Left kidney (tissue), 2 donors: ENCODE data around the gene CPNE4. TPM values are rescaled to one million over a fixed set of nuclear protein-coding genes. Genes with fewer than 3 reads are reported as not detected.

ENCODE experiments used
- DNase-seq: peaks from one replicate; pipeline ENCODE4 v3.0.0-alpha.2; 2013
- polyA plus RNA-seq: library from polyadenylated mRNA; unstranded; fragments of 120-200 nt; gene quantifications from one replicate; pipeline ENCODE4 v1.2.1, GENCODE V29; 2013; ENCODE audit not compliant: insufficient read length

The CPNE4 gene
- polyA plus RNA-seq, 1 donor = 0.68 TPM

DNA sequence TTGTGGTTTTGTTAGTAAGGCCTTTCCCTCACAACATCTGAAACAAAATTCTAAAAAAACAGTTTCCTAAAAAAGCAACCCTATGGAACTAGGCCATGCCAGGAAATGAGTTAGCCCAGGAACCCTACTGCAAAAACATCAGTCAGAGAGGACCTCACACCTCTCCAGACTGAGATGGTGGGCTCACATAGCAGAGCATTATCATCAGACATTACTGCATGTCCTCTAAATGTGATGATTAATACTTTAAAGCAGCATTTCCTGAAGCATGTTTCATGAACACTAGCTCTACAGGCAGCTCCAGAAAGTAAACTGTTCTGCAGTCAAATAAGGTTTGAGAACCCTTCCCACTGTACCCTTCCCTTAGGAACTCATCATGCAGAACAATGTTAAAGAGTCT, 299.7 kb downstream of the CPNE4 start:
- no peak for DNase-seq

DNA sequence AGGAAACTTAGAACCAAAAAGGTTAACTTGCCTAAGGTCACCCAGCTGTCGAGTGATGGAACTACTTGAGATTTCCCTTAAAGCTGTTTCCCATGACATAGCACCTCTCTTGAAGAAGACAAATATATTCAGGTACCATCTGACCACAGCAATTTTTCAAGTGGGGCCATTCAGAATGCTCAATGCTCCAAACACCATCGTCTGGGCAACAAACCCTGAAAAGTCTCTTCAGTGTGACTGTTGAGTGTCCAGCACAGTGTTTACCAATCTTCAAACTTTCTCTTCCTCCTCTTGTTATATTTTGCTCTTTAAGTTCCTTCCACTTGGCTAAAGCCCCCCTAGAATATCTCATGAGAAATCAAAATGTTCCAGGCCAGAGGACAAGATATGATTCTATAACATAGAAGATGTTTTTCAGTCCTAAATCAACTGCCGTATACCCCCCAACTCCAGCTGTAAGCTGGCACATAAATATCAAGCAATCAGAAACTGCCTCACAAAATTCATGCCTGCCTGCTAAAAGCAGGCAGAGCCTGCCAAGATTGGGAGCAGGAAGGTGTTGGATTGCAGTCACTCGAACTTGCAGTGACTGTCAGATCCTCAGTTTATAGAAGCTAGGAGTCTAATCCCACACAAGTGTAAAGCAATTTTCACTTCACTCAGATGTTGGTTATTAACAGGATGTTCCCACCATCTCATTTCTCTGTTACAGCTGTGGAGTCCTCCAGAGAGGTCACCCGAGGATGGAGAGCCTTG, 301.6 kb downstream of the CPNE4 start:
- DNase-seq = no peak

DNA sequence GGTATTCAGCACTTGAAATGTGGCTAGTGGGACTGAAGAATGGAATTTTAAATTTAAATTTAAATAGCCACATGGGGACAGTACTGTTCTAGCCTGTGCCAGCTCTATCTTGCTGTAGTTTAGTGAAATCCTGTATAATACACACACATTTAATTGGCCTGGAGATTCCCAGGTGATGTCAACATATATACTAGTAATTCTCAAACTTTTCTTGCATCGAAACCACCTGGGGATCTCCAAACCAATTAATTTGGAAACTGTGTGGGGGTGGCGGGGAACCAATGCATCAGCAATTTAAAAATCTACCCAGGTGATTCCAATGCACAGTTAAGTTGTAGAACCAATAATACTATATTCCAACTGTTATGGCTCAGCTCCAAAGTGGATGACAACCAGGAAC, 303.1 kb downstream of the CPNE4 start:
- DNase-seq = no peak

- DNase-seq = no peak
Measured at GRCh38 chr3:131730581-131730980, 304.2 kb downstream of the CPNE4 start.

GRCh38 chr3:131729643-131730017, 305.2 kb downstream of the CPNE4 start:
- DNase-seq = no peak

GRCh38 chr3:131728898-131729642, 305.7 kb downstream of the CPNE4 start:
- no peak for DNase-seq

- no peak for DNase-seq
Measured at GRCh38 chr3:131725414-131725813, 309.4 kb downstream of the CPNE4 start.

DNA sequence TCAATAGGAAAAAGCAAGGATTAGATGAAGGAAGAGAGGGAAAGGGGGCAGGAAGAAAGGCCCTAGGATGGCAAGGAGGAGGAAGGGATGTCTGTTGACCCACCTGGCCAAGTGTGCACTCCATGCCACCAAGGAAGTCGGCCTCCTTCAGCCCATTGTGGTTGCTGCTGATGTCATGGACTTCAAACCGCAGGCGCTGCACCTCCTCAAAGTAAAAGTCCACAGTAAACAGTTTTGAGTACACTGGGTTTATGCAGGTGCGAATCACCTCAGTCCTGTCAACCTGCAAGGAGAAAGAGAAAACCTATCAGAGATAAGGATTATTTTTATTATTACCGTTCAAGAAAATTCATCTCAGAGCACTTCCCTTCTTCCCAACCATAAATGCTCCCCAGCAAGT, 311.5 kb downstream of the CPNE4 start:
- DNase-seq = no peak

GRCh38 chr3:131717493-131717892, 317.3 kb downstream of the CPNE4 start:
- DNase-seq = no peak

DNA sequence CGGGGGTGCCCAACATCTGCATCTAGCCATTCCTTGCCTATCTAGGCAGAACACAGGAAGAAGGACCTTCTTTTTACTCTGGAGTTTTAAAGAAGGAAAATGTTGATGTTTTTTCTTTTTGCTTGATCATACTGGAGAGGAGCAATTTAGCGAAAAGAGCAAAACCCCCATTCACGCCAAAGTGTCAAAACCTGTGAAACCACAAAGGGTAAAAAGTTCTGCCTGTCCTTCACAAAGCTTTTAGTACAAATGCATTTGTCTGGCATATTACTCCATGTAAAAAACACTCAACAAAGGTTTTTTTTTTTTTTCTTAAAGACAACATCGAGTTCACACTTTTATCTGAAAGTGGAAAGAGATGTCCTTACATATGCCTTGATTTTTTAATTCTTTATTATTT, 317.9 kb downstream of the CPNE4 start:
- no peak for DNase-seq

DNA sequence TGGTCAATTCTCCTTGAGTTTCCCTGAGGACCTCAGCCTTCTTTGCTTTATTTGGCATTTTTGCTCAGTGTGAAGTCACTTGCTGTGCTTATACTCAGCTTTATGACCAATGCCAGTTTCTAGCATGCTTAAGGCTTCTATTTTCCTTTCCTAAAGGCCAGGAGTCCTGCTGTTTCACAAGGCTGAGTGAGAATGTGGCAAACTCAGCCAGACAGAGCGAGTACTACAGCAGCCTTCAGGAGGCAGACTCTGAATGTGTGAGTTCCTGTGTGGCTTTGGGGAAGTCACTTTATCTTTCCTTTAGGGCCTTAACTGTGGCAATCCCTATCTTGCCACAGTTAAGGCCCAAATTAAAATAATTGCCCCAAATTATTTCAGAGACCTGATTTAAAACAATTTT, 318.8 kb downstream of the CPNE4 start:
- DNase-seq = no peak

DNA sequence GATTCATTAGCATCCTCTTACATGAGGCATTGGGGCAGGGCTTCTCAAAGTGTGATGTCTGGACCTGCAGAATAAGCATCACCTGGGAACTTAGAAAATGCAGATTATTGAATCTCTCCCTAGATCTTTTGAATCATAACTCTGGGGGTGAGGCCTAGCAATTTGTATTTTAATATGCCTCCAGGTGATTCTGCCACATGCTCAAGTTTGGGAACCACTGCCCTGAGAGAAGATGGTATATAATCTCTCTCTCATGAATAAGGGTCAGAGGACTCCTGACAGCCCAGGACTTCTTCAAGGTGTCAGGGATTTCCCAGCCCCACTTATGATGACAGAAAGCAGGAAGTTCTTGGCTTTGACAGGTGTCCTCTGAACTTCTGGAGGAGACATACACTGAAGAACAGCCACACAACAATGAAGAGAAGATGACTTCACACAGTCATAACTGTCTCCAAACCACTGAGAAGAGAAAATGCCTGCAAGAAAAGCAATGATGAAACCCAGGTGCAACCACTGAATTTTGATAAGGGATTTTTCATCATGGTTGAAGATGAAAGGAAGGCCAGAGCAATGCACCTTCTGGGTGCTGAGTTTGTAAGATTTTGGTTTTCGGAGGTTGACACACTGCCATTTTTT, 320.1 kb downstream of the CPNE4 start:
- no peak for DNase-seq

DNA sequence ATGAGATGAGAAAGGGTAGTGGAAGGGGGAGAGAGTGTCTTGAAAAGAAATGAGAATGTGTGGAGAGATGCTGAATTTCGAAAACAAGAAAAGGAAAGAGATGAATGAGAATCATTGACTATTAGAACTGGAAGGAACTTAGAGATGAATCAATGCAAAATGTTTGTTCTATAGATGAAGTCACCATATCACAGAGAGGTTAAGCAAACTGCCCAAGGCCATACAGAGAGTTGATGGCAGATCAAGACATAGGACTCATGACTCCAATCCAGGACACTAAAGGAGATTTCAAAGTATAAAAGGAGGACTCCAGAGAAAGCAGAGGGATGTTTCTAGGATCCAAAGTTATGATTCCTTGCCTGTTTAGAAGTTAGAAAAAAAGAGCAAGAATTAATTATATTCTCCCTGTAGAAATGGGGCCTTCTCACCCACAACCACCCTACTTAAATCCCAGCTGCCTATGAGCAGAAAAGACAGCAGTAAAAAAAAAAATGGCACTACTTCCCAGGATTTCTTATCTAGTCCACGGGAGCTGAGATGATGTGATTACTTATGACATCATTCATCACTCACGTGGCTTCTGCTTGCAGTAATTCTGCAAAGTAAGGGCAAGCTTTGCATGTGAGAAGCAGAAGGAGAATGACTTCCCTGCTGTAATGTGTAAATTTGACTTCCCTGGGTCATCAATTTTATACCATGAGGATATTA, 321.2 kb downstream of the CPNE4 start:
- no peak for DNase-seq

- DNase-seq = no peak
Measured at GRCh38 chr3:131712662-131713061, 322.2 kb downstream of the CPNE4 start.

GRCh38 chr3:131711114-131711768, 323.6 kb downstream of the CPNE4 start:
- no peak for DNase-seq

DNA sequence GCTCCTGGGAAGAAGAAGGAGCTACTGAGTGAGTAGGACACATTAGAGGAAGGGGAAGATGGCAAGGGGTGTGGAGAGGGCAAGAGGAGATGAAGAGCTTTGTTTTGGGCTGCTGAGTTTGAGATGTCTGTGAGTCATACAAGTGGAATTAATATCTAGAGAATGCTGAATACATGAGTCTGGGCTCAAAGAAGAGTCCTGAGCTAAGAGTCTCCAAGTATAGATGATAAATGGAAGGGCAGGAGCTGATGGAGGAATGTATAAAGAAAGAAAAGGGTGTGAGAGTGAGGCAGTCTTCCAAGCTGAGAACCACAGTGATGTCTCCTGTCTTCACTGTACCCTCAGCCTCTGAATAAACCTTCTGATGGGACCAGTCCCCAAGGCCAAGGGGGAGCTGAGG, 326.6 kb downstream of the CPNE4 start:
- DNase-seq = no peak

DNA sequence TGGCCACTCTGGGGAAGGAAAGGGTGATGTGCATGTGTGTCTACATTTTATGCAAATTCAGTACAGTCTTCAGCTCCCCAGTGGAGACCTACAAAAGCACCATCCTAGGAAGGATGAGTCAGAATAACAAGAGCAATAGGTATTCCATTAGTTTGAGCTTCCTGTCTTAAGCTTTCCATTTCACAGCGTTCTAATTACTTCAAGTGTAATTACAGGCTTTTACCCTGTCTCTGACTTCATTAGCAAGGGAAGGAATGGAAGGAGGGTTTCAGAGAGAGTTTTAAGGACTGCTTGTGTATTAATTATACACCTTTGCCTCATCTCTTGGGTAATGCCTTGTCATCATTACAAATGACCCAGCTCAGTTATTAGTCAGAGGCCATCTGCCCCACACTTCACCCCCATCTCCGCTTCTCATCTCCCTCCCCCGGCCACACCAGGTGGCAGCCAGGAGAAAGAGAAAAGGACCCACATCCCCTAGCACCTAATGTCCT, 329.2 kb downstream of the CPNE4 start:
- no peak for DNase-seq

GRCh38 chr3:131705099-131705498, 329.7 kb downstream of the CPNE4 start:
- no peak for DNase-seq

GRCh38 chr3:131704098-131704497, 330.7 kb downstream of the CPNE4 start:
- no peak for DNase-seq

- DNase-seq = no peak
Measured at GRCh38 chr3:131702146-131702545, 332.7 kb downstream of the CPNE4 start.

- no peak for DNase-seq
Measured at GRCh38 chr3:131701153-131701770, 333.6 kb downstream of the CPNE4 start.
